Right lobe of liver (tissue), 6 donors: ENCODE data around the gene ZNF540. TPM values are rescaled to one million over a fixed set of nuclear protein-coding genes. Genes with fewer than 3 reads are reported as not detected.
A peak's percentile ranks its signal among the peaks of the same experiment; 100 is the strongest.

ENCODE experiments used
- ATAC-seq, 4 donors: fragments of 200-7000 bp; cut with Tn5 transposase; one replicate each; pipeline ENCODE4 v1.9.1; 2020; ENCODE audit warnings: mild to moderate bottlenecking in 4 of 4, moderate library complexity in 4 of 4
- DNase-seq, 3 donors: peaks; one replicate each; pipeline ENCODE4 v3.0.0-alpha.2; 2020
- H3K27ac ChIP-seq, 3 donors: fragments of 200-600 bp; one replicate each; pipeline ENCODE4 v1.8.0; 2022
- H3K27me3 ChIP-seq, 2 donors: fragments of 200-600 bp; one replicate each; pipeline ENCODE4 v1.8.0; 2022
- H3K36me3 ChIP-seq, 4 donors: fragments of 200-600 bp; sonication (generic) in 1 of 4; one replicate each; pipeline versions ENCODE4 v1.5.1 to v1.8.0; 2017 to 2022; ENCODE audit warnings: control low read depth in 1 of 4
- H3K4me1 ChIP-seq, 4 donors: fragments of 200-600 bp; sonication (generic) in 1 of 4; one replicate each; pipeline versions ENCODE4 v1.5.1 to v1.8.0; 2017 to 2022; ENCODE audit warnings: control low read depth in 1 of 4
- H3K4me3 ChIP-seq, 3 donors: fragments of 200-600 bp; one replicate each; pipeline ENCODE4 v1.8.0; 2022
- H3K9me3 ChIP-seq, 4 donors: fragments of 200-600 bp; sonication (generic) in 1 of 4; one replicate each; pipeline versions ENCODE4 v1.5.1 to v1.8.0; 2017 to 2022; ENCODE audit warnings: control low read depth in 1 of 4
- CTCF ChIP-seq, 4 donors: fragments of 200-600 bp in 3 of 4; fragments of 450-650 bp in 1 of 4; IDR thresholded peaks; one replicate each; pipeline versions ENCODE4 v1.5.1 to v1.8.0; 2016 to 2022; ENCODE audit warnings: antibody characterized with exemption in 4 of 4, mild to moderate bottlenecking in 2 of 4
- POLR2A ChIP-seq: fragments of 450-650 bp; IDR thresholded peaks from one replicate; pipeline ENCODE4 v1.6.1; 2017; ENCODE audit warnings: antibody characterized with exemption, mild to moderate bottlenecking
- WGBS: methylation state at CpG from one replicate; pipeline ENCODE4 v1.1.6; 2018; ENCODE audit warnings: low coverage, low lambda C conversion rate; ENCODE audit not compliant: insufficient coverage; ENCODE audit errors: missing lambda C conversion rate; 5-methylcytosine and 5-hydroxymethylcytosine counted together
- intact Hi-C, 2 donors: fragments of 100-400 bp; cut with DNase I; formaldehyde crosslinking; loops; one replicate each; pipeline versions ENCODE4 v1.11.2 to v1.14.1; 2022
- total RNA-seq, 6 experiments: library from RNA; depleted of rRNA in 2 of 6; stranded (reverse); fragments of >200 nt in 2 of 6; fragmentation: NEBNext Ultra II Directional in 3 of 6; extraction: Animal tissue kit (Norgen Biotek cat#: 25700) in 3 of 6; gene quantifications; one replicate each; pipeline versions ENCODE4 v1.1.0 to v1.2.4, GENCODE V29; 2016 to 2023
- donor health status: DM: no; HTN: yes; CAD: no.
- donor health status: DM: no; HTN: no; CAD: no.
- donor health status: DM: no; HTN: no; CAD: no.
- donor health status: DM: no; HTN: yes; CAD: no.
- donor health status: DM: no; HTN: yes; CAD: no.

The ZNF540 gene
- total RNA-seq, 6 experiments from 2014 or later = 0.37 to 2.1 (median 1.1) TPM

GRCh38 chr19:37565370-37565669 lies 29.4 kb upstream of the ZNF540 start:
- Histone ChIP-seq H3K4me3 (no peak overlapping the region), H3K27ac (no peak overlapping the region), H3K27me3 (no peaks in the 10 kb centered on the region), H3K4me1 (no peaks in the 10 kb centered on the region), H3K36me3 (peaks cover 0 to 5% (median 0%) of the 10 kb centered on the region in 4 donors), H3K9me3 (peaks cover 0 to 86% (median 58%) of the 10 kb centered on the region in 4 donors)
- TF ChIP-seq CTCF (IDR thresholded peaks at IDR 0.05) (no peak), POLR2A (no peak)
- ATAC-seq = no peak
- DNase-seq = no peak
- intact Hi-C loops = no loop called here

GRCh38 chr19:37572203-37572602 lies 22.5 kb upstream of the ZNF540 start:
- intact Hi-C loops = no loop called here
- Histone ChIP-seq H3K27me3 (no peaks in the 10 kb centered on the region), H3K4me3 (no peak overlapping the region), H3K4me1 (no peaks in the 10 kb centered on the region), H3K27ac (no peak overlapping the region), H3K36me3 (peaks cover 0 to 5% (median 0%) of the 10 kb centered on the region in 4 donors), H3K9me3 (peaks cover 0 to 35% (median 21%) of the 10 kb centered on the region in 4 donors)
- TF ChIP-seq POLR2A = no peak
- no peak for TF ChIP-seq CTCF (IDR thresholded peaks at IDR 0.05)
- ATAC-seq (no peak), DNase-seq (no peak)

DNA sequence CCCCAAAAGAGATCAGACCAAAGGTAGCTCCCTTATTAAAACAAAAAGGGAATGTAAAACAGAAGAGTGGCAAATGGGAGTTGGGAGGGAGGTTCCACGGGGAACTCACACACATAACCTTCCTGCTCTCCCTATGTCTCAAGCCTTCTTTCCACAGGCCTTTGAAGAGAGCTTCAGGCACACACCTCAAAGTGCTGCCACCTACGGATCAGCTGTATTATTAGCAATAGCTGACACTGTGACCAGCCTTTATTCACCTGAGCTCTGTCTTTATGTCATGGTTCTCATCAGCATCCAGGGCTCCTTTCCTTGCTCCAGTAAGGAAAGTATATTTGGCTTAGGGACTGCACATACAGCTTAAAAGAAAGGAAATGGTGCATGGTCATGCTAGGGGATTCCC lies 11.3 kb upstream of the ZNF540 start:
- Histone ChIP-seq H3K27ac (no peak overlapping the region), H3K36me3 (peaks cover 0 to 40% (median 14%) of the 10 kb centered on the region in 4 donors), H3K4me3 (no peak overlapping the region), H3K27me3 (no peaks in the 10 kb centered on the region), H3K4me1 (no peaks in the 10 kb centered on the region), H3K9me3 (peaks cover 0 to 28% (median 13%) of the 10 kb centered on the region in 4 donors)
- TF ChIP-seq POLR2A (no peak), CTCF (IDR thresholded peaks at IDR 0.05) (no peak)
- WGBS = 83% methylated on average over 2 of the region's 2 CpGs
- DNase-seq (no peak), ATAC-seq (no peak)
- intact Hi-C loops = no loop called here

DNA sequence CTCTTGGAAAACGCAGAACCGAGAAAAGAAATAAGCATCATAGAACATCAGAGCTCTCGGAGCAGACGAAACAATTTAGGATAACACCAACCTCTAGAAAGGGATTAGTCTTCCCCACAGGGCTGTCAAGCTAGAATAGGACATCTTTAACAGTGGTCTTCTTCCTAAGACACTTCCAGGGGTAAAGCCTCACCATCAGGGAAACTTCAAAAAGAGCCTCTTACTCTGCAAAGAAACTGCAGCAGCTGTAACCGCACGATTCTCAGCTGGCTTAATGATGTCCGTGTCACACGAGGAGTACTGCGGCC lies 726 bp upstream of the ZNF540 start:
- H3K36me3 ChIP-seq = peaks cover 0 to 4% (median 0%) of the 10 kb centered on the region in 4 donors
- 8% methylated on average over 7 of the region's 9 CpGs for WGBS
- H3K27me3 ChIP-seq = no peaks in the 10 kb centered on the region
- H3K27ac ChIP-seq = peak overlapping the region; percentile 61 to 81 (median 77)
- H3K4me3 ChIP-seq = peak overlapping the region; percentile 64 to 70 (median 68)
- ATAC-seq (no peak), DNase-seq (no peak)
- TF ChIP-seq POLR2A (no peak), CTCF (IDR thresholded peaks at IDR 0.05) (no peak)
- peaks cover 0 to 14% (median under 1%) of the 10 kb centered on the region in 4 donors for H3K9me3 ChIP-seq
- intact Hi-C loops = no loop called here
- H3K4me1 ChIP-seq = peaks cover 0 to 6% (median 2%) of the 10 kb centered on the region in 4 donors

- 0% methylated on average over 3 of the region's 20 CpGs for WGBS
- Histone ChIP-seq H3K9me3 (peaks cover 0 to 14% (median 0%) of the 10 kb centered on the region in 4 donors), H3K27me3 (no peaks in the 10 kb centered on the region), H3K4me1 (peaks cover 0 to 6% (median 2%) of the 10 kb centered on the region in 4 donors), H3K4me3 (peak overlapping the region; percentile 64 to 70 (median 68)), H3K36me3 (peaks cover 0 to 14% (median 0%) of the 10 kb centered on the region in 4 donors), H3K27ac (peak overlapping the region; percentile 40 to 77 (median 61))
- TF ChIP-seq CTCF (IDR thresholded peaks at IDR 0.05) (no peak), POLR2A (no peak)
- DNase-seq = peak; percentile 52 to 71 (median 64)
- intact Hi-C loops = no loop called here
- ATAC-seq = peak; percentile 56 to 69 (median 62)
Measured at GRCh38 chr19:37594982-37595382, 306 bp downstream of the ZNF540 start.
